Activated effector memory CD4-positive, alpha-beta T cell treated with Interleukin-2 at 50 U/mL for 16 hours (primary cell): Measurements from ENCODE around the gene ARHGEF38.
"Not testable (repeated sequence)": the region's sequence is repeated elsewhere in the genome, so short reads cannot be mapped to it uniquely, and the experiment has no call there.

Experiments used
- DNase-seq: peaks from one replicate; pipeline ENCODE4 v3.0.0-alpha.2; 2020

ARHGEF38 gene

DNA sequence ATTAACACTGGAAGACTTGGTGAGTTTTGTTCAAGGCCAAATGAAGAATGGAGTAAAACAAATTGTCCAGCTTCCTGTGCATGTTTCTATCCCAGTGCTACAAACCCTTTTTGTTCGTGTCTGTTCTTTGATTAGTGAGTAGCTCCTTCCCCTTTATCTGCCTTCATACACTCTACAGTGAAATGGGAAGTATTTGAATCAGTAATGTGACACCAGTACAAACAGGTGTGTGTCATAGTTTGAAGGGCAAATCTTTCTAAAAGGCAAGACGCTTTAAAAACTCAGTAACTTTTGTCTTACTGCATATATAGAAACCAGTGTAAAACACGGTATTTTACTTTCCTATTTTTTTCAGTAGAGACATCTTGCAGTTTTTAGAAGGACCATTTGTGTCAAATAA is 5.9 kb downstream of the ARHGEF38 start:
- no peak for DNase-seq

DNA sequence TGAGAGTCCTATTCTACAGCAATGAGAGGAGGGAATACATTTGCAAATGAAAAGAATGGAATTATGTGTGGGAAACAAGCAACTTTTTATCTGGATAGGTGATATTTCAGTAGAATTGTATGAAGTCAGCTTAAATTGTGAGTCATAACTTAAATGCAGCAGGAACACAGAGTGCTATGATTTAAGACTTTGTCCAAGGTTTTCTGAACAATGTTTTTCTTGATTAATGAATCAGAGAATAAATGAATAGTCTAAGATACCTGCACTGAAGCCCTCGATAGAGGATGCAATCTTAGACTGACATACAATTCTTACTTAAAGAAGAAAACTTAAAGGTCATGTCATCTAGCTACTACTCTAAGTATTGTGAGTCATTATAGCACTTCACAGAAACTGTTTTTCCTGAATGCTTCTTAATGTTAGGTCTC is 8.0 kb downstream of the ARHGEF38 start:
- no peak for DNase-seq

DNA sequence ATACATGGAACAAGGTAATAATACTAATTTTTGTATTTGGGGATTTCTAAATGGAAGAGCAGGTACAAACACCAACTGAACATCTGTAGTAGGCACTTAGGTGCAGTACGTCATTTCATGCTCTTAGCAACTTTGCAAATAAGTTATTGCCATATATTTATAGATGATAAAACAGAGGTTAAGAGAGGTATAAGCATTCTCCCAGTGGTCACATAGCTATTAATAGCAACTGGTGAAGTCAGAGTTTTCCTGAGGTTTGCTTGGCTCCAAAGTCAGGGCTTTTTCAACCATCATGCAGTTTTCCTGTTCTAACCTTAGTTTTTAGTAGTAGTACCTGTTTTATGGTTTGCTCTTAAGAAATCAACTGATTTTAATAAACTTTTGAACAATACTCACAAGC is 10.9 kb downstream of the ARHGEF38 start:
- no peak for DNase-seq

DNA sequence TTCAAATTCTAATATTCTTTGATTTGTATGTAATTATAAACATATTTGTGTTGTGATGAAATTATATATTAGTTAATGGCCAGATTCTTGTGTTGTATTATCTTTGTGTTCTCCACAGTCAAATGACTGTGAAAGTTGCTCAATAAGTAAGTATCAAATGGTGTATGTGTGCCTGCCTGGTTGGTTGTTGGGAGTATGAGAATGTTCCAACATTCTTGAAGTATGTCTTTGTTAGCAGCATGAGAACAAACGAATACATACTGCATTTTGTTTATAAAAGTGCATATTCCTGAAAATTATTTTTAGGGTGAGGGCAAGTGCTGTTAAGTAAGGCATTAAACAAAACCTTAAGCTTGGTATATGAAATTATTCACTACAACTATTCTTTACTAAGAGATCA is 16.2 kb downstream of the ARHGEF38 start:
- DNase-seq = no peak

DNA sequence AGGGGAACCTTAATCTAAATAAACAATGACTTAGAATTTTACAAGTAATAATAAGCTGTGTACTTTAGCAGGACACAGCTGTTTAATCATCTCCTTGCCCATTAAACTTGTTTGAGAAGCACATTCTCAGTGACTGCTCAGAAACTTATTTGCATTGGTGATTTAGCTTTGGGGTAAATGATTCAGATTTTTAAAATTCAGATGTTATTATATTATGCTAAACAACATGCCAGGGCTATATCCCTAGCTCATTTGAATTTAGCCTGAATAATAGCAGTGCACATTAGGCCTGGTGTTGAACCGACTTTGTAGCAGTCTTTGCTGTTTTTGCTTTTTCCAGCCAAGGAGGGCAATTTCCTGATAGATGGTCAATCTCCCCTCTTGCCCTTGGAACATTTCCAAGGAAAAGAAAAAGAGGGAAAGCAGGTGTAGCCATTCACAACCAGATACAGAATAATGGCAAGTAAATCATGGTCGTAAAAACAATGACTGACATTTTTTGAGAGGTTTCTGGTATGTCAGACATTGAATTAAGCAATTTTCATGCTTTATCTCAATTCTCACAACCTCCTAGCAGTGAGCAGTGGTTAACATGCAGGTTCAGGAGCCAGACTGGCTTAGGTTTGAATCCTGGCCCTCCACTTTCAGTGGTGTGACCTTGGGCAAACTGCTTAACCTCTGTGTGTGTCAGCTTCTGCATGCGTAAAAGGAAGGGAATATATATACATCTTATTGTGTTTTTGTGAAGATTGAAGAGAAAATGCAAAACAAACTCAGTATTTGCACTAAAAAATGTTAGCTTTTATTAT is 16.8 kb downstream of the ARHGEF38 start:
- DNase-seq = no peak

DNA sequence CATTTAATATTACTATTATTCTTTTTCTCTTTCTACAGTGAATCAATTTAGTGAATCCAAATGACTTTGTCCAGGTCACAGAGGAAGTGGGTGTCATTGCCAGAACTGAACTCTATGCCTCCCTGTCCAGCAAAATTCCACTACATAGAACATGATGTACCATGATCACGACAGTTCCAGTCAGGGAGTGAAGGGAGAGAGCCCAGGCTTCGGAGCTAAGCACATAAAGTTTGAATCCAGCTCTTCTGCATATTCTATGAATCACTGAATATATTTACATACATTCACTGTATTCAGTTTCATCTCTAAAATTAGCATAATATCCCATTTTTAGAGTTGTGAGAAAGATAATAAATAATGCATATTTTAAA is 17.4 kb downstream of the ARHGEF38 start:
- no peak for DNase-seq

DNA sequence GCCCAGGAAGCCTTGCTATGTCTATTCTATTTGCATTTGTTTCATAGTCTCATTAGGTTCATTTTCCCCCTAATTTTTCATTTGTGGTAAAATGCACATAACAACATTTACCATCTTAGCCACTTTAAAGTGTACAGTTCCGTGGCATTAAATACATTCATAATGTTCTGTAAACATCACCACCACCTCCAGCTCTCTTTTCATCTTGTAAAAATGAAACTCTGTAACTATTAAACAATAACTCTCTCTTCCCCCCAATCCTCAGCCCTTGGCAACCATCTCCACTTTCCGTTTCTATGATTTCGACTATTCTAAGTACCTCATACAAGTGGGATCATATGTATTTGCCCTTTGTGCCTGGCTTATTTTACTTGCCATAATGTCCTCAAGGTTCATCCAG is 19.9 kb downstream of the ARHGEF38 start:
- DNase-seq = no peak

DNA sequence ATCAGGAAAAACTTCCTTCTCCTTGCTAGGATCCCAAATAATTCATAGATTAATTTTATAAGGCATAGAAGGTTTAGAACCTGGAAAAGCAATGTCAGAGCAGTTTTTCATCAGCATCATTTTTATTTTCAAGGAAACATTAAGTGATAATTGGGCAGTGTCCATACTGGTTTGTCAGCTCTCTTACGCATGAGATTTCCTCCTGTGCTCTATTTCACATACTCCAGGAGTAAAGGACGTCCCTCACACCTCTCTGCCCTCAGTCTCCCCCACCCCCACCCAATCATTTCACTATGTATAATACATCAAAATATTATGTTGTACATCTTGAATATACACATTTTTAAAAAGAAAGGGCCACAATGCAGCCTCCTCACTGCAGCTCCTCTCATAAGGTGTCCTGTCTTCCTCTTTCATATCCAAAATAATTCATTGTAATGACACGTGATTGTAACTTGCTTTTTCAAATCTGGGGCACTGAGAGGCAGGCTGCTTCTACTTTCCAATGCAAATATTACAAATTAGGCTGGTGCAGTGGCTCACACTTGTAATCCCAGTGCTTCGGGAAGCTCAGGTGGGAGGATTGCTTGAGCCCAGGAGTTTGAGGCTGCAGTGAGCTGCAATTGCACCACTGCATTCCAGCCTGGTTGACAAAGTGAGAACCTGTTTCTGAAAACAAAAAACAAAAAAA is 34.4 kb downstream of the ARHGEF38 start:
- no peak for DNase-seq

DNA sequence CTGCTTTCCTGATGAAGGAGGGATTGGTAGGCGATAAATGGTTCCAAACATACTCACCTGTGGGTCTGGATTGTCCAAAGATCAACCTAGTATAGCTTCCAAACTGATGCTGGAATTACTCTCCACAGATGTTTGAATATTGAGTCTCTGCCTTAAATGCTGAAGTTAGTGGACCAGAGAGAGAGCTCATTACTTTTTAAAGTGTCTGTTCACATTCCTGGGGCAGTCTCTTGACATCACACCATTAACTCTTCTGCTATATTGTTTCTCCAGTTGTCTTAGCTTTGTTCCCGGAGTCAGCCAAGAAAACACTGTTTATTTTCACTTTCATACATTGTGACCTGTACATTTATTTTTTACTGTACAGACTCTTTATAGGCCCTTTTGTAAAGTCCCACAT is 35.4 kb downstream of the ARHGEF38 start:
- DNase-seq = no peak

DNA sequence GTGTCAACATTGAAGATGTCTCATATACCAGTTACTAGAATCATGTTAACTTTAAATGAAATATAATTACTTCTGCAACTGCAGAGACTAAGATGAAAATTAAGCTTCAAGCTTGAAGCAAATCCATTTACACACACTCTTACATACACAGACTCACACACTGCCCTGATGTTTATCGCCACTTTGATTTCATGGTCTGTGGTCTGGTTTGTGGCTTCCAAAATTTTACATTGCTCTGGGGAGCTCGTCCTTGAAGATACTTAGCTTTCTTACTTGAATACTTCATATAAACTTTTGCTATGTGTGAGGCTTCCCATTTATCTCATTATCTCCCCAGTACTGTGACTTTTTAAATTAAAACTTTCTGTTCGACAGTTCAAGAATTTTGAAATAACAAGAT is 35.8 kb downstream of the ARHGEF38 start:
- DNase-seq = no peak

DNA sequence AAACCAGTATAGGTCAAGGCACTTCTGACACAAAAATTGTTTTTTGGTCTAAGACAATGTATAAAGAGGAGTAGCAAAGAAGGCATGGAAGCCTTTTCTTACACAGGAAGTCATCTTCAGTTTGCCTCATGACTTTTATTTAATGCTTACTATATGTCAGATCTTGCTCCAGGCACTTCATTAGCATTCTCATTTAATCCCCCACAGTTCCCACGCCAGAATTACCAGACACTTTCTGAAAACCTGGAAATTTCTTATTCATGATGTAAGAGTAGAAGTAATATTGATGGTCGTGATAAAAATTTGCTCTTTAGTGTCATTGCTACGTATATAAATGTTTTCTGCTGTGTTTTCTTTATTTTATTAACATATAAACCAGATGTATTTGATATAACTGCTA is 39.2 kb downstream of the ARHGEF38 start:
- no peak for DNase-seq

DNA sequence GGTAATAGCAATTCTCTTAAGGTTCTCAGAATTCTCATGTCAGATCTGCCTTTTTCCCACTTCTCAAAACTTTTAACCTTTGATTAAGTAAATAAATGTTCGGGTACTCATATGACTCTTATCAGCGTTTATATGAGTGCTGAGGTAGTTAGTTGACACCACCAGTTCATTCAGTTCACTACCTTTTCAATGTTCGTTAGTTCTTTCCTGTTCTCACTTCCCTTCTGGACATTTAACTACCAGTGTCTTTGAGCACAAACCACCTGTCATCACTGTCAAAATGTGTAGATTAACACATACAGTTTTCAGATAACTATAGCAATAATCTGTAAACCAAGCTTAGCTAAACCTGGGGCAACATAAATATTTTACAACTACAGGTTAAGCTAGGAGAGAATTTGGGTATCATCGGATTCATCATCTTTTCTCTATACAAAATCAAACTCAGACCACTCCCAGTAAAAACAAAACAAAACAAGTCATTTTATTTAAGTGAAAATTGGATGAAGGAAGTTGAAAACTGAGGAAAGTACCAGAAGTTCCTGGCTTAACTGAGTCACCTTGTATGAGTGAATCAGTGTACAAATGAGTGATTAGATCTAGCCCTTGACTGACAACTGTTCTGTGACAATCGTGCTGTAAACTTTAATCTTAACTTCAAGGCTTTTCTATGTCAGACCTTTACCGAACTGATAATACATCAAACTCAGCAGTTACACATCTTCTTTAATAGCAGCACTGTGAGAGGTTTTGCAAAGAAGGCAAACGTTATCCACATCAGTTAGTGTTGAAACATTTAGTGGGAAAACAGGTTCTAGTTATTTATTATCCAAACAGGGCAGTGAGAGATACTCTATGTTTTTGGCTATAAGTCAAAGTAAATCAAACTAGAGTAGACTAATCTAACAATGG is 41.9 kb downstream of the ARHGEF38 start:
- no peak for DNase-seq

DNA sequence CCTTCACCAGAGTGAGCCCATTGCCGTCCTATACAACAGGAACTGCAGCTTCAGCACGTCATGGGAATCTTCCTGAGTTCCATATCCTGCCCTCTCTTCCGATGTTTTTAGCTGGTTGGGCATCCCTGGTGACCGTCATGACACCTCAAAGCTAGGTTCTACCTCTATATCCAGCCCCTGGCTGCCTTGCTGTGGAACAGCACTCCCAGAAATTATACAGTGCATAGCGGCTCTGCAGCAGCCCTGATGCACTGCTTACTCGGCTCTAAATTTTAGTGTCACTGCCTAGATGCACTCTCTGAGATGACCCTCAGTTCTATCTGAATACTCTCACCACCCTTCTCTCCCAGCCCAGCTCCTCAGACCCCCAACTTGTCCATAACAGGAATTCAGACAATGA is 44.3 kb downstream of the ARHGEF38 start:
- no peak for DNase-seq

DNA sequence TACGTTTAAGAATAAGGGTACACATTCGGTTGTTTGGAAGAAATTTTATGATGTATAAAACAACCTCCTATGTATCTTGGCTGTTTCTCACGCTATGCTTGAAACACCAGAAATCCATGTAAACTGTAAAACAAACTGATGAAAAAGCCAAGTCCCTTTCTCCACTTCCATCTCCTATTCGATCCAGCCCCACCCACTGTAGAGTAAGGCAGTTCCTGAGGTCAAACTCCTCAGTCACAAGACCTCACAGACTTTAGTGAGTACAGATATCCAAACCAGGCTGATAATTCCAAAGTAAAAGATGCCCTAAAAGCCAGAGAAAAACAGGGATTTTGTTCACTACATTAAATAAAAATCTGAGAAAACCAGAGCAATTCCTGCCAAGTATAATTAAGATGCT is 45.6 kb downstream of the ARHGEF38 start:
- DNase-seq = no peak

DNA sequence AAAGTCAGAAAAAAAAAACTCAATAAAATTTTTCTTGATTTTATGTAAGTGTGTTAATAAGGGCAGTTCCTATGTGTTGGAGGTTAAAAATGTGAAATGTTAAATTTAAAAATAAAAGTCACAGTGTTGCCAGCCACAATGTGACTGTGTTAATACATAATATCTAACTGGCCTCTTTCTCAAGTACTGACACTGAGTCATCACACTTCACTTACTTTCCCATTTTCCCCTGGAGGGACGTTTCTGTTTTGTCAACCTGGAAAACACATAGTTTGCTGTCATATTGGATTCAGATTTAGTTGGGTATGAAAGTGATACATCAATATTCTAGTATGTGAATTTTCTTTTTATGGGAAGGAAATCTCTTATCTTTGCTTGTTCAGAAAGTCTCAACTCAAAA is 46.4 kb downstream of the ARHGEF38 start:
- DNase-seq = no peak

DNA sequence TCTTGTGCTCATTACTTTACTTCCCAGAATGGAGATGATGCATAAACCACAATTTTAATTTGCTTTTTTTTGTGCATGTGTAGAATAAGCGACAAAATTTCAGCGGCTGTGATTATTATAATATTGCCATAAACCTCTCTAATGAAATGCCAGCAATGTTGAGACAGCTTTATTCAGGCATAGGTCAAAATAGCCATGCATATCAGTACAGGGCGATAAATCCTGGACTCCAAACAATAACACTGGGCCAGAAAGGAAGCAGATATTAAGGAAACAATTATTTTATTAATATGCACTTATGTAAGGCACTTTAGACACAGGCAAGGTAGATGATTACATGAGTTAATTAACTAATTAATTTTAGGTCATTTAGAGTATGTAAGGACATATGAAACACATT is 47.1 kb downstream of the ARHGEF38 start:
- DNase-seq = no peak

DNA sequence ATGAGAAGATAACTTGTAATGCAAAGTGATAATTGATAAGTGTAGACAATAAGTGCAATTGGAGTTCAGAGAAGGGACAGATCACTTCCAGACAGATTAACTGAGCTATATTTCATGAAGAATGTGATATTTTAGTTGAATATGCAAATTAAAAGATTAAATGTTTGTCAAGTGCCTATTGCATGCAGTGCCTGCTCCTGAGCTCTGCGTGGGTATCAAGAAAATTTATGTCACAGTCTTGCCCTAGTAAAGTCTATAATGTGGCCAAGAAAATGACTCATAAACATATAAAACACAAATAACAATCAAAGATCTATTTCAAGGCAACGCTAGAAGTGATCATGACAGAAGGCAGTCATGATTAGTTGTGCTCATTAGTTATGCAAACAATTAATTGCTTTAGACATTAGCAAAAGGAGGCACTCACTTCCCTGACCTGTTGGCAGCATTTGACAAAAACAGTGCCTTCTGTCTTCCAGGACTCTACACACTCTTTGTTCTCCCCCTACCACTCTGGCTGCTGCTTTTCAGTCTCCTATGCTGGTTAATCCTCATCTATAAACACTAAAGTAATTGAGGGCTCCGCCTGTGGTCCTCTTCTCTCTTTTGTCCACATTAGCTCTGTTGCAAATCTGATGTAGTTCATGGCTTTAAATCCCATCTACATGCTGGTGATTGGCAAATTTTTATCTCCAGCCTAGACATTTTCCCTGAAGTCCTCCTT is 47.7 kb downstream of the ARHGEF38 start:
- no peak for DNase-seq

DNA sequence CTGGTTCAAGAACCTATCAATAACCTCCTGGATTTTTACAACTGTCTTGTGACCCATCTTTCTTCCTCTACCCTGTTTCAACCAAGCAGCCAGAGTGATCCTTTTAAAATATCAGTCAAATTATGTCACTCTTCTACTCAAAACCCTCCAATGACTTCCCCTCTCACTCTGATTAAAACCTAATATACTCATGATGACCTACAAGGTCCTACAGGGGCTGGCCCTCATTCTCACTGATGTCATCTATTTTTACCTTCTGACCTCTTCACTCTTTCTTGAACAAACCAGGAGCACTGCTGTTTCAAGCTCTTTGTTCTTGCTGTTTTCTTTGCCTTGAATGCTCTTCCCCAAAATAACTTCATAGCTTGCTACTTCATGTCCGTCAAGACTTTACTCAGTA is 48.5 kb downstream of the ARHGEF38 start:
- no peak for DNase-seq

DNA sequence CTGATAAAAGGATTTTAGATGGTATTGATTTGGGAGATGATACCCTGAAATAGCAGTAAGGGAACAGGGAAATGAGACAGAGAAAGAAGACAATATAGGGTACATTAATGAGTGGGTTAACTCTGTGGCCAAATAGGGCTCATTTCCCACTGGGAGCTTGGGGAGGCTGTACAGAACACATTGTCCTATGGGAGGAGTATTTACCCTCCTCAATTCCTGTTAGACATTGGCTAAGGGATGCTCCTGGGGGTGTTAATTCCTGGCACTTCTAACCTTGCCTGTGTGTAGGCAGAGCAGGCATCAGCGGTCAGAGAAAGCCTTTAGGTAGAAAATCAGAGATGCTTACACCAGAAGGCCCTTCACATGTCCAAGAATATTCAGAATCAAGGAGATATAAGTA is 49.0 kb downstream of the ARHGEF38 start:
- no peak for DNase-seq

DNA sequence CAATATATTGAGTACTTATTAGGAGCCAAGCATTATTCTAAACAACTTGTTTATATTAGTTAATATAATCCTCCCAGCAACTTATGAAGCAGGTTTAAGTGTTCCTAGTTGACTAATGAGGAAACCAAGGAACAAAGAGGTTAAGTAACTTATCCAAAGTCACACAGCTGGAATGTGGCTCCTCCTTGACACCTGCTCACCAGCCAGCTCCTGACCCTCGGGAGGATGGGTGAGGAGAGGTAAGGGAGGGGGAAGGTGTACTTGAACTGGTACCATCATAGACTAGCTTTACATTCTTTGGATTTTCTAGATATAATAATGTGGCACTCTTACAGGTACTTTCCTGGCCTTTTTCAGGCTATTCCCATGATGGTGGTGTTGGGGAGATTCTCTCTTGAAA is 50.7 kb downstream of the ARHGEF38 start:
- DNase-seq = no peak

DNA sequence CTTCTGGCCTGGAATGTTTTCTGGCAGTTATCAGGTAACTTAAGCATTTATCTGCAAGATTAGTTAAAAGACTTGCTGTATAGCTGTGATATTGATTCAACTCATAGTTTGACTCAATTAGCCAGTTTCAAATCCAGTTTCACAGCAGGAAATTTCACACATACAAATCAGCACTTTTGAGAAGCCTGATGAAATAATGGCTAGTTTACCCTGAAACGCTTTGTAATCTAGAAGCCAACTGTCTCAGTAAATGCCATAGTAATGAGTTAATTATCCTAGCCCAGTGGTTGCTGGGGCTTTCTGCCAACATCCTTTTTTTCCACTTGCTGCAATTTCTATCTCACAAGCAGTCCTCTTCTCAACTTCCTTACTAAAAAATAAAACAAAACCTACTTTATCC is 53.1 kb downstream of the ARHGEF38 start:
- no peak for DNase-seq

DNA sequence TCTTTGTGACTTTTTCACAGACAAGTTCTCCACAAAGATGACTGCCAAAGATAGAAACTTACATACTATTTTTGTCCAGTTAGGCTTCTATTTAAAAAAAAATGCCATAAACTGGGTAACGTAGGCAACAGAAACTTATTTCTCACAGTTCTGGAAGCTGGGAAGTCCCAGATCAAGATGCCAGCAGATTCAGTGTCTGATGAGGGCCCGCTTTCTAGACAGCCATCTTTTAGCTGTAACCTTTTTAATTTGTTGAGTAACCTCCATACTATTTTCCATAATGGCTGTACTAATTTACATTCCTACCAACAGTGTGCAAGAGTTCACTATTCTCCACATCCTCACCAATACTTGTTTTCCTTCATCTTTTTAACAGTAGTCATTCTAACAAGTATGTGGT is 55.5 kb downstream of the ARHGEF38 start:
- no peak for DNase-seq

DNA sequence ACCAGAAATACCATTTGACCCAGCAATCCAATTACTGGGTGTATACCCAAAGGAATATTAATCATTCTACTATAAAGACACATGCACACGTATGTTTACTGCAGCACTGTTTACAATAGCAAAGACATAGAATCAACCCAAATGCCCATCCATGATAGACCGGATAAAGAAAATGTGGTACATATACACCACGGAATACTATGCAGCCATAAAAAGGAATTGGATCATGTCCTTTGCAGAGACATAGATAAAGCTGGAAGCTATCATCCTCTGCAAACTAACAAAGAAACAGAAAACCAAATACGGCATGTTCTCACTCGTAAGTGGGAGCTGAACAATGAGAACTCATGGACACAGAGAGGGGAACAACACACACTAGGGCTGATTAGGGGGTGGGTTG is 57.4 kb downstream of the ARHGEF38 start:
- DNase-seq = not testable (repeated sequence)
